GM21786 (cell line): Measurements from ENCODE around the gene CXCL12.

Experiments used
- ATAC-seq: cut with Tn5 transposase; IDR thresholded peaks from one replicate; pipeline ENCODE4 v1.9.1; 2021; ENCODE audit not compliant: unreplicated experiment

The CXCL12 gene

DNA sequence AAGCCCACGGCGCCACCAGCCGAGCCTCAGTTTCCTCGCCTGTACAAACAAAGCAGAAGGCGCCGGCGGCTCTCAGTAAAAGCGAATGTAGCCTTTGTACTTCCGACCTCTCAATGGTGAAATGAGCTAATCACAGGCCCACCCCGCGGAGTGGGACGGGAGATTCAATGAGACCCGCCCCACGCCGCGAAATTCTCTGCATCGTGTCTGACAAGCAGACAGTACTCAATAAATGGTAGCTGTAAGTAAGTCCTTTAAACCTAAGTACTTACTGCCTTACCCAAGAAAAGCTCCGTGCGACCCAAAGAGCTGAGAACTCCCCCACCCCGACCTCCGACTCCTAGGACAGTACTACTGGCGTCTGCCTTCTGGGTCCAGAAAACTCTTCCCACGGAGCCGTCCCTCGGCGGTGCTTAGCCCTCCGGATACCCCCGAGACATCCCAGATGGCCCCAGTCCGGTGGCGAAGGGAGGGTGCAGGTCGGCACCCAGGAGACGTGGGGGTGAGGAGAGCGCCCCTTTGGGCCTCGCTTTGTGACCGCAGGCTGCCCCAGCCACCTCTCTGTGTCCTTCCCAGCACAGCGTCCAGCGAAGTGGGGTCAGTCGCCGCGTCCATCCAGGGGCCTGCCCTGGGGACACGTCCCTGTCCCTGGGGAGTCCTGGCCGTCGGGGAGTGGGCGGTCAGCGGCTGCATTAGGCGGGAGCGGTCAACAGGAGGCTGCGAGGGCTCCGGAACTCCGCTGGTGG lies 972 bp upstream of the CXCL12 start:
- no peak for ATAC-seq

DNA sequence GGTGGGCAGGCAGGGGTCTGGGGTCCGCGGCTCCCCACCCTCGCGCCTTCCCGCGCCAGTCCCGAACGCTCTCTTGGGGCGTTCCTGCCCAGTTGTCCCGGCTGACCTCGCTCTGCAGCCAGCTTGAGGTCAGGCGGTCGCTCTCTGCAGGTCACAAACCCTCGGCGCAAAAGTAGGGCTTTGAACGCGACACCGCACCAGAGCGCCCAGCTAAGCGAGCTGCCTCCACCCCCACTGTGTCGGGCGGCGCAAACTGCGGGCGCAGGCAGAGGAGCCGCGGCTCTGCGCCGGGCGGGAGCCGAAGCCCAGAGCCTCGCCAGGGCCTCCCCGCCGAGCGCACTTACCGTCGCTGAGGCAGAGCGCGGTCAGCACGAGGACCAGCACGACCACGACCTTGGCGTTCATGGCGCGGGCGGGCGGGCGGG lies 284 bp downstream of the CXCL12 start:
- no peak for ATAC-seq

DNA sequence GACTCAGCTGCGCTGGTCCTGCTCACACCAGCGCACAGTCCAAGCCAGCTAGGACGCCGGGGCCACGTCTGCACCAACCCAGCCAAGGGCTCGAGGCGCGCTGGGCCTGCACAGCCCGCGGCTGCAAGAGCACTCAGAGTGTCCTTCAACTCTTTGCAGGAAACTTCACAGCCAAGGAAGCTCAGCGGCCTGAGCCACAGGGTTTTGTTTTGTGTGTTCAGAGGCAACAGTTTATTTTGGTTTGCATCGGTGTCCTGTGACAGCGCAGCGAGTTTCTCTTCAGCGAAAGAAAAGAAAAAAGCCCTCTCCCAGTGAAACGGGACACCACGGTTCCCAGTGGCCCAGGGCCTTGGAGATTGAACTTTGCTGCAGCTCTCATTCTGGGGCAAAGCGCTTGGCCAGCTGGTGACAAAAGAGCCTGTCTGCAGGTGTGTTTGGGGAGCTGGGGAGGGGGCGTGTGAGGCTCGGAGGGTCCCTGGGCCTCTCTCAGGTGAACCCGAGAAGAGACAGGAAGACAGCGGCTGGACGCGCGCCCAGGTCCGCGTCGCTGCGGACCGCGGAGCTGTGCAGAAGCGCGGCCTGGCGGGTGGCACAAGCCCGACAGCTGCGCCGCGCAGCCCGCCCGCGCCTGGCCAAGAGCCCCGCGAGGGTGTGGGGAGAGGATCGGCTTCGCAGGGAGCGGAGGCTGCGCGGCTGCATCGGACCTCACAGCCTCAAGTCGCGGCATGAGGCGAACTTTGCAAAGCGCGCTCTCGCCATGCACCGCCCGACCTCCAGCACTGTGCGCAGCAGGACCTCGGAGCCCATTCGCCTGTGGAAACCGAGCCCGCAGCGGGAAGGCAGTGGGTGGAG lies 922 bp downstream of the CXCL12 start:
- ATAC-seq: no peak

DNA sequence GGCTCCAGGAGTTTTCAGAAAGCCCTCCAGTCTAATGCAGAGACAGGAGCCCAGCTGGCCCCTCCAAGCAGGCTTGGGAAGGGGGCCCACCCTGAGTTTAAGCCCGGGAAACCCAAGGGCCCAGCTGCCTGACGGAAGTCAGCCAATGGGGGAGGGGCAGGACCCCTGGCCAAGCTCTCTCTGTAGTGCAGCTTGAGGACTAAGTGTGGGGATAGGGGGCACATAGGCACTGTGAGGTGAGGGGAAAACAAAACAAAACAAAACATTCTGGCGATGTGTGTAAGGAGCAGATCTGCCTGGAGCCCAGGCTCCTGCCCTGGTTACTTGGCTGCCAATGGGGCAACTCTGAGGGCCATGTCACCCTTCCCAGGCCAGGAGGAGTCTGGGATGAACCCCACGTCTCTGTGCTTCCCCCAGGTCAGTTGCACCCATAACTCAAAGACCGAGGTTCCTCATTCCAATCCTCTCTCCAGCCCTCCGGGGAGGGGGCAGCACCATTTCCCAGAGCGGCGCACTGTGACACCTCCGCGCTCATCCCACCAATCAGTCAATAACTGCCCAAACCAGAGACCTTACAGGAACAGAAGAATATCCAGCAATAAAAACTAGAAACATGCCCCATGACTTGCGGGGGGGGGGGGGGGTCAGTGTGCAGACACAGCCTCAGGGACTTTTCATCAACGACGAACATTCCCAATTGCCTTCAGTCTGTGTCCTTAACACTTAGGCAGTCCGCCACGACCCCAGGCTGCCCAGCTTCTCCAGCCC lies 1.7 kb downstream of the CXCL12 start:
- no peak for ATAC-seq

DNA sequence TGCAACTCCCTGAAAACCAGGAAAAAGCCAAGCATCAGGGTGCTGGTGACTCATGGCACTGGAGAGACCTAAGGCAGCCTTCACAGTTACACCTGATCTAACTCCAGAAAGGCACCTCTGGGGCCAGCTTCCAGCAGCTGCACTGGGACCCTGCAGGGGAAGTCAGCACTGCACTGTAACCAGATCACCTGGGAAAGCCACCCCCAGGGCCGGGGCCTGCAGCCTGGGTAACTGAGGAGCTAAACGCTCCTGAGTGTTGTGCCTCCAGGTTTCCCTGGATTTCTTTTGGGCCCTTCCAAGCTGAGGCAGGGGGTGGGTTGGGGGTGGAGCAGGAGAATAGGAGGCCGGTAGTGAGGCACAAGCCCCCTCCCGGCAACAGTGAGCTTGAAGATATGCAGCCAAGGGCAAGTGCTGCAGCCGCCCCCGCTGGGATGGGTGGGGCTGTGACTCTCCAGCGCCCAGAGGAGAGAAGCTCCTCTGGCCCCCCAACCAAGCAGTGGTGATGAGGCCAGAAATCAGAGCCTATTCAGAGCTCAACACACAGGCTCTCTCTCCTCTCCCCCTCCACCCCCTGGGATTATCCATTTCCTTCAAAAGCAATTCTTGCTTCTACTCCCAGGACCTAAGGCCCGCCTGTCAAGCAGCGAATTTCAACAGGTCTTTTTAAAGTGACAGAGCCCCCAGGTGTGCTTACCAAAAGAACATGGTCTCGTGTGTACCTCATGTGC lies 2.6 kb downstream of the CXCL12 start:
- no peak for ATAC-seq

DNA sequence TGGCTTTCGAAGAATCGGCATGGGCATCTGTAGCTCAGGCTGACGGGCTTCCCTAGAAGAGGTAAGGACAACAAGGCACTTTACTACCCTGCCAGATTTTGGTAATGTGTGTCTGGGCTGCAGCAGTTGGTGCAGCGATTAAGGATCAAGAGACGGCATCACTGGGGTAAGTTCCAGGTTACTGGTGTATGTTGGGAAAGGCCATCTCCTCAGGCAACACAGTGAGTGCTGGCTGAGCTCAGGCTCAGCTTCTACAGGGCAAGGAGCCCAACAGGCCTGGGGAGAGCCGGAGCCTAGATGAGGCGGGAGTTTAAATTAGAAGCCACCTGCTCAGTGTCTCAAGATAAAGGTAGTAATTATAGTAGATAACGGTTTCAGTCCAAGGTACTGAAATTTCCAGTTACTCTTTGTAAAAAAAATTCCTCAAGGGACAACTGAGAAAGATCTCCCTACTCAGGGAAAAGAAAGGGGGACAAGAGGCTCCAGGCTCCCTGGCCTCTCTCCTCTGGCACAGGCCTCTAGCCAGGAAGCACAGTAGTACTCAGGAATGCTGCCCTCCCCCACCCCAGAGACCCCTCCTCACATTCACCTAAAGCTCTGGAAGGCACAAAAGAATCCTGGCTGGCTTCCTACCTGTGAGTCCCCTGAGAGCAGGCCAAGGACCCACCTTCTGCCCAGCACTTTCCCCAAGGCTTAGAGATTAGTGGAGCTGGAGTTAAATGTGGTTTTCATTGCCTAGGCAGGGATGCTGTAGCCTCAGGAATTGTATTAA lies 3.9 kb downstream of the CXCL12 start:
- no peak for ATAC-seq

DNA sequence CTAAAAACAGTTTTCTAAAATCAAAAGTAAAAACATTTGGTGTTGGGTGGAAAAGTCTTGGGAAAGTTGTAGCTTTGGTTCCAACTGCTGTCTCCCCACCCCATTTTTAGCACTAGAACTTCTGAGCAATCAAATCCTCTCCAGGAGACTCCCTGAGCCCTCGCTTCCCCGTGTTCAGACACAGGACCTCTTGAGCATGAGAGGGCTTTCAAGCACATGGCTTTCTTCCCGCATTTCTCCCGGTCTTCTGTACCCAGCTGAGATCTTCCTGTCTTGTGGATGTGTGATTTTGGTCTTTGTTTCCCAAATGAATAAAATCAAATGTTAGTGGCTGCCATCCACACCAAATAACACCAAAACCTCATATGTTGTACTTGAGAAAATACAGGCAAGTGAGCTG lies 5.0 kb downstream of the CXCL12 start:
- ATAC-seq: no peak

DNA sequence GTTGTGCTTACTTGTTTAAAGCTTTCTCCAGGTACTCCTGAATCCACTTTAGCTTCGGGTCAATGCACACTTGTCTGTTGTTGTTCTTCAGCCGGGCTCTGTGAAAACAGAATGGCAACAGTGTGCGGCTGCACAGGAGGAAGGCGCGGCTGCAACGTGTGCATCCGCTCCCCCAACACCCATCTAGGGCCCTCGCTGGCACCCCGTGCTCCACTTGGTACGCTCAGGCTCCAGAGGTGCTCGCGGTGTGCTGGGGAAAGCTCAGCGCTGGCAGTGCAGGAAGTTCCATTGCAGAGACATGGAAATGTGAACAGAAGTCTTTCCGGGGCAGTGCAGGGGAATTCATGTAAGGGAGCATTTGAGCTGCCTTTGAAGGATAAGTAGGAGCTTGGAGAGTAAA lies 6.3 kb downstream of the CXCL12 start:
- no peak for ATAC-seq

DNA sequence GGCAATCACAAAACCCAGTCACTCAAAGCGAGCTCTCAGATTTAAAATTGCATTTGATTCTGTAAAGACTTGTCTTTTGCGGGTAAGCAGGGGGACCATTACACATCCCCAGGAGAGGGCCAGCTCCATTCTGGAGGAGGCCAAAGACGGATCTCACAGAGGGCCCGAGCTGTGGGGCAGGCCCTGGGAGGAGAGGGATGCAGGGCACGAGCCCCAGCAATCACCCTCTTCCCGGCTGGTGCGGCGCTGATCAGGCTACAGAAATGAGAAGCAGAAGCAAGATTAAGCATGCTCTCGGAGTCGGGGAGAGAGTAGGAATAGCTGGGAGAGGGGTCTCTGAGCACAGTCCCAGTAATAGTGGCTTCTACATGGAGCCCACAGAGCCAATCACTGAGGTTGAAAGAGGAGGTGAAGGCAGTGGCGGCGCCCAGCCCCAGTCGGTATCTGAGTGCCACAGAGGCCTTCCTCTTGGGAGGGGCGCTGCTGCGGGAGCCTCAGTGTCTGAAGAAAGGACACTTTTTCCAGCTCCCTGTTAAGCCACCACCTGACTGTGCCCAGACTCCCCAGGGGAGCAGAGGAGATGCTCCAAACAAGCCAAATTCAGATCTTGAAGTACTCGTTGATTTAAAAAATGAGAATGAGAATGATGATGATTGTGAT lies 7.1 kb downstream of the CXCL12 start:
- ATAC-seq: no peak

DNA sequence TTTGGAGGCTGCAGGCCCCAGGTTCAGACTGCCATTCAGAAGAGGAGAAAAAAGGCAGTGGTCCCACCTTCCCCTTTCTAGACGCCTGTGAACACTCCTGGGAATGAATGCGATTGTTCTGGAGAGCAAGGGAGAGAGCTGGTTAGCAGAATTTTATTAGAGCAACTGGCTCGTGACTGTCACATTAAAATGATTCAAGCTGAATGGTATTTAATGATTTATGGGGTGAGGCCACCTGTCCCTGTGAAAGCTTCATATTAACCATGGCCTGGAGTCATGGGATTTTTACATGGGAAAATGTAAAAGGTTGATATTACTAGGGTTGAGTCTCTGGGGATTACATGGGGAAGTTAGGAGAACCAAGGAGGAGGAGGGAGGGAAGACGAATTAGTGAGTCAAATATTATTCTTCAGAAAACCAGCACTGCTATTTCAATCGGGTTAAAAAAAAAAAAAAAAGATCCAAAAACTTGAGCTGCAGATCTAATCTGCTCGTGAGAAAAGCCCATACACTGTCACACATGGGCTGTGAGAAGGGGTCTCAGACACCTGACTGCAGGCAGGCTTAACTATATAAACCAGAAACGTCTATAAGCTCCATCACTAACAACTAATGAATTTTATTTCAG lies 8.3 kb downstream of the CXCL12 start:
- ATAC-seq: no peak

DNA sequence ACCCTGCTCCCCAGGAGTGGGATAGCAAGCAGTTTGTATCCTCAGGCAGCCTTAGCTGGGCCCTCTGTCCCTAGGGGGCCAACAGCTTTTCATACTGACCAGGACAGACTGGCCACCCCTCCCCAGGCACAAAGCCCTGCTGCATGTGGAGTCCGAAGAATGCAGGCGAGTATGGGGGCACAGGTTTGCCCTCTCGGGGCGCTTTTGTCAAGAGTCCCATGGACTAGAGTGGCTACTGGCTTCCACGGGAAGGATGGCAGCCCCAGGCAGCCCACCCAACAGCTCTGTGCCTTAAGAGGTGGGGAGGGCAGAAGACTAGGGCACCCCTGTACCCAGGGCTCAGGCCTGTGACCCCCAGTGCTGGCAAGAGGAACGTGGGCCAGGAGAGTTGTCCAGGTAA lies 10.7 kb downstream of the CXCL12 start:
- no peak for ATAC-seq

DNA sequence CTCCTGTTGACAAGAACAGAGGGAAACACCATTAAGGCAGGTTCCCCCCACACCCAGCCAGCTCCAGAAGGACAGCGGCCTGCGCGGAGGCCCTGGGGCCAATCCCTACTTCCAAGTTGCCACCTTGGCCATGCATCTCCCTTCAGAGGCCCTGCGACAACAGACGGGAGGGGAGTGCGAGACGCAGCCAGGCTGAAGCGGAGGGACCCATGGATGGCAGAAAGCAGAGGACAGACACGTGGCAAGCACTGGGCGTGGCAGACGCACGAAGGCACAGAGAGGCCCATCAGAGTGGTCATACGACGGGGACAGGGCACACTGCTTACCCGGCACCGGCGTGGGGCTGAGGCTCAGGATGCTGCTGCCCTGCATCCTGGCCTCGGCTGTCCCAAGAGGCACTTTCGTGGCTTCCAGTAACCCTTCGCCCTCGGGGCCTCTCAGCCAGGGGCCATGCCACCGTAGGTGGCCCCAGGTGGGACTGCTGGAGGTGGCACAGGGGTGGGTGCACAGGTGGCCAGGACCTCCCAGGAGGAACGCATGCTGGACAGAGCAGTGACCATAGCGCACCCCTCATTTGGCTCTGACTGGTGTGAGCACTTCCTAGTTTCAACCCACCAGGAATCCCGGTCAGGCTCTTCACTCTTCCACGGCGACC lies 11.4 kb downstream of the CXCL12 start:
- ATAC-seq: no peak

DNA sequence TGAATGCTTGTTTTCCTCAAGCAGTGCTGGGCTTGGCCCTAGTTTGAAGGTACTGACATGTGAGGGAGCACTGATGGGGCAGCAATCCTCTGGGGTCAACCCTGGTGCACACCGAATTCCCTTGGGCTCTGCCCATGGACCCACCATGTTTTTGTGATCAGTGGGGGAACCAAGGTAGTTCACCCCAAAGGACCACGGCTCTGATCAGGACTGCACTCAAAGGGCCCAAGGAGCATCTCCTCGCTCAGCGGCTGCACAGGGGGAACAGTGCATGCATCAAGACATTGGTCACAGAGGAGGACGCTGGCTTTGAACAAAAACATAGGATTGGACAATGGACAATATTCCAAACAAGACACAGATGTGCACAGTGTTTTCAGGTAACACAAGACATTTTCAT lies 12.7 kb downstream of the CXCL12 start:
- no peak for ATAC-seq

DNA sequence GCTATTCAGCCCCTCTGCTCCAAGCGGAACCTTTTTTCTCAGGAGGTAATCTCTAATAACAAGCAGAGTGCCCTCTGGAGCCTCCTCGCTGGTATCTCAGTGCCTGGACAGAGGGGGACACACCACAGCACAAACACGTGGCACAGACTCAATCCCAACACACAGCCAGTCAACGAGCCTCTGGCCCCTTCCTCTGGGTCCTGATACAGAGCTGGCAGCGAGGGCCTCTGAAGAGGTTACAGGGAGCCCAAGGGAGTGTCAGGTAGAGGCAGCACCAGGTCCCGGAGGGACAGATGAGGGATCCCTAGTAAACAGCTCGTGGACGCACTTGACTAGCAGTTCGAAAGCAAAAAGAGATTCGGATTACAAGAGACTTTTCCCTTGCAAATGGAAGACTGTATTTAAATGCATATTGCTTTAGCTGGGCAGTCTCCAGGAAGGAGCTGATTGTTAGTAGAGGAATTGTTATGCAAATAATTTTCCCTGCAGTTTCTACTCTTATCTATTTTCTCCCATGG lies 14.1 kb downstream of the CXCL12 start:
- ATAC-seq: no peak

DNA sequence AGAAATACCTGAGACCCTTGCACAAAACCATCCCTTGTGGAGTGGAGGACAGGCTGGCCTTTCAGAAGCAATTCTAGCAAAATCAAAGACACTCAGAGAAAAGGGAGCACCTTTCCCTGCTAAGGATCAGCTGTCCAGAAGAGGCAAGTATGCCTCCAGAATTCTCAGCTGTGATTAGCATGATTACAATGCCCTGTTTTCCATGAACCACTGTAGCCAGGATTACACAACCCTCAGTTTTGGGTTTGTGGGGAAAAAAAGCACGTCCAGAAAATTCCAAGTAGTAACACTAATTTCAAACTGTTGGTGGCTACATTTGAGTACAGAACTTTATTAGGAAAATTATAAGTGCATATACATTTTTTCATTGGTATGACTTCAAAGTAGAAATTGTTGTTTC lies 15.0 kb downstream of the CXCL12 start:
- ATAC-seq: no peak

DNA sequence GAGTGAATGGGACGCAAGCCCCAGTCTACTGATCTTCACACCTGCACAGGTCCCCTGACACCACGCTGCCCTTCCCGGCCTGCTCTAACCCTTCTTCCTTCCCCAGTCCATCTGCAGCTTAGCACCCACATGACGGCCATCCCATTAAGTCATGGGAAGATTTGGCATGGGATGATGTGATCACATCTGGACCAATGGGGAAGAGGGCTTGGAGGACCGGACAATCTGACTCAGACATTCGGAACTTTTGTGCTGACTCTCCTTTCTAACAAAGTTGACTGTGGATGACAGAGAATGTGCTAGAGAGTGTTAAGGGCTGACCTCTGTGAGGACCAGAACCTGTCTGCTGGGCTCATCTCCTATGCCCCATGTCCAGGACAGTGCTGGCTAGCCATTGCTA lies 15.6 kb downstream of the CXCL12 start:
- ATAC-seq: no peak

DNA sequence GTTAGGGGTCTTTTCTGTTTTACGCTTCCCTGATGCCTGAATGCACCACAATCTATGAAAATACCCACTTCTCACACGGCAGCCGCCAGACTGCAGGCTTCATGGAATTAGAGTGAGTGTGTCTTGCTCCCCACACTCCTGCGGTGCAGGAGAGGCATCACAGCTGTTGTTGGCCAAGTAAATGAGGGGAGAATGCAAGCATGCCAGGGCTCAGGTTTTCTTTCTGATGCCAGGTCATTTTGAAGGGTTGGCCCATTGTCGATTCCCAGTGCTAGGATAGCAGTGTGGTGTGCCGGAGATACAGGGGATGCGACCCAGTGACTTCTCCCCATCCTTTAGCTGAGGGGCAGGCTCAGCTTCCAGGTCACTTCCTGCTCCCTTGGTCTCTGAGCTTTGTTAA lies 16.3 kb downstream of the CXCL12 start:
- no peak for ATAC-seq

DNA sequence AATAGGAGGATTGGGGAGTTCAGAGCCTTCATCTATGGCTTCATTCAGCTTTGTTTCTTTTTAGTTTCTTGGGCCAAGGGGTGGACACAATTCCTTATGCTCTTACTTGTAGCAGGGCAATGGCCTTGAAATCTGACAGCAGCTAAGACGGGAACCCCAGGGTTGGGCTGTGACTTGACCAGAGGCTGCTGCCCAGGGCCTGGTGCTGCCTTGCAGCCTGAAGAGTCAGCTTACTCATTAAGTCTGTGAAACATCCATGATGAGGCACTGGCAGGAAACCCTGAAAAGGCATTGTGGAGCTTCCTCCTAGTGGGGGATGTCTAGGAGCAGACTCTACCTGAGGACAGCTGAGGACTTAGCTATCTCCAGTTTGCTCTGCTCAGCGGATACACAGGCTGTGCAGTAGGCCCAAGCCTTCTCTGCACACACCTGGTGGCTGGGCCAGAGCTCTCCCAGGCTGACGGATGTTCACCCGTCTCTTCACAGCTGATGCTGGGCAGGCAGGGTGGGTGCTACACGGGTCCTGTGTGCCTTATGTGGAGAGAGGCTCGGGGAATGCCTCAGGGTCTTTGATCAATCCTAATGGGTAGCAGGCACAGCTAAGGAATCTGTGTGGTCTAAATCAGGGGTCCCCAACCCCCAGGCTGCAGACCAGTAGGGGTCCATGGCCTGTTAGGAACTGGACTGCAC lies 17.8 kb downstream of the CXCL12 start:
- no peak for ATAC-seq
